Activated CD4-positive, alpha-beta memory T cell treated with anti-CD3 and anti-CD28 coated beads for 36 hours (primary cell): ENCODE data around the gene PCDHGC5. TPM values are rescaled to one million over a fixed set of nuclear protein-coding genes. Genes with fewer than 3 reads are reported as not detected.

ENCODE experiments used
- CTCF ChIA-PET: fragments of 350-600 bp; sonication (Branson Sonifier 250); formaldehyde crosslinking; loops from one replicate; lab custom pipeline; 2021; ENCODE audit warnings: antibody characterized with exemption, inconsistent platforms; lab: Charles Lee
- POLR2A ChIA-PET: fragments of 350-600 bp; sonication (Branson Sonifier 250); formaldehyde crosslinking; loops from one replicate; lab custom pipeline; 2021; ENCODE audit warnings: antibody characterized with exemption; lab: Charles Lee
- DNase-seq: peaks from one replicate; pipeline ENCODE4 v3.0.0-alpha.2; 2020
- H3K27ac Mint-ChIP-seq: one replicate; pipeline ENCODE4 v1.8.0; 2021; ENCODE audit warnings: mixed read lengths
- H3K27me3 Mint-ChIP-seq: one replicate; pipeline ENCODE4 v1.8.0; 2021; ENCODE audit warnings: mixed read lengths
- H3K36me3 Mint-ChIP-seq: one replicate; pipeline ENCODE4 v1.8.0; 2021; ENCODE audit warnings: mixed read lengths
- H3K4me1 Mint-ChIP-seq: one replicate; pipeline ENCODE4 v1.8.0; 2021; ENCODE audit warnings: low read depth, mixed read lengths
- H3K4me3 Mint-ChIP-seq: one replicate; pipeline ENCODE4 v1.8.0; 2021; ENCODE audit warnings: mild to moderate bottlenecking, mixed read lengths
- H3K9me3 Mint-ChIP-seq: one replicate; pipeline ENCODE4 v1.8.0; 2021; ENCODE audit warnings: mixed read lengths
- intact Hi-C: fragments of 100-400 bp; cut with micrococcal nuclease; formaldehyde crosslinking; loops from one replicate; pipeline ENCODE4 v1.15.1; 2023
- total RNA-seq, 2 experiments: library from RNA; stranded (reverse); gene quantifications; one replicate each; pipeline ENCODE4 v1.2.3, GENCODE V29; 2021

The PCDHGC5 gene
- total RNA-seq, 2 experiments from 2014 or later: not detected

DNA sequence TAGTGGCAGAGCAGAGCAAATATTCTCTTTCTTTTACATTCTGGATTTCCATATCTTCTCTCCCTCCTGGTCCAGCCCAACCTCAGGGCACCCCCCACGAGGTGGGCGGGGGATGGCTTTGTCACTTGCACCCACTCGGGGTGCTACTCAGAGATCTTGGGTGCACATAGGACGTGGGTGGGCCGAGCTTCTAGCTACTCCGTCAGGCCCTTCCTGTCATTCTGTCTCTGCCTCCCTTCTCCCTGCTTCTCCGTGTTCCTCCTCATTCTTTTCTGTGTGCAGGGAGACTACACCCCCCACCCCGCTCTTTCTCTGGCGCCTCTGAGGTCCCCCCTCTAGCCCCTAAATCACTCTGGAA is 19.5 kb downstream of the PCDHGC5 start:
- Mint-ChIP-seq H3K27ac (no peak overlapping the region), H3K4me1 (peaks cover 14% of the 10 kb centered on the region), H3K4me3 (no peak overlapping the region), H3K27me3 (no peaks in the 10 kb centered on the region), H3K36me3 (no peaks in the 10 kb centered on the region), H3K9me3 (no peaks in the 10 kb centered on the region)
- ChIA-PET CTCF (interaction anchor here (0.7 to 7.9 kb wide), 5 partner anchors 8 to 95 kb away, joined by 3 to 59 read pairs (median 3); partner anchors contain the start of gene PCDHGA10), POLR2A (no interaction called here)
- intact Hi-C loops: no loop called here
- no peak for DNase-seq

DNA sequence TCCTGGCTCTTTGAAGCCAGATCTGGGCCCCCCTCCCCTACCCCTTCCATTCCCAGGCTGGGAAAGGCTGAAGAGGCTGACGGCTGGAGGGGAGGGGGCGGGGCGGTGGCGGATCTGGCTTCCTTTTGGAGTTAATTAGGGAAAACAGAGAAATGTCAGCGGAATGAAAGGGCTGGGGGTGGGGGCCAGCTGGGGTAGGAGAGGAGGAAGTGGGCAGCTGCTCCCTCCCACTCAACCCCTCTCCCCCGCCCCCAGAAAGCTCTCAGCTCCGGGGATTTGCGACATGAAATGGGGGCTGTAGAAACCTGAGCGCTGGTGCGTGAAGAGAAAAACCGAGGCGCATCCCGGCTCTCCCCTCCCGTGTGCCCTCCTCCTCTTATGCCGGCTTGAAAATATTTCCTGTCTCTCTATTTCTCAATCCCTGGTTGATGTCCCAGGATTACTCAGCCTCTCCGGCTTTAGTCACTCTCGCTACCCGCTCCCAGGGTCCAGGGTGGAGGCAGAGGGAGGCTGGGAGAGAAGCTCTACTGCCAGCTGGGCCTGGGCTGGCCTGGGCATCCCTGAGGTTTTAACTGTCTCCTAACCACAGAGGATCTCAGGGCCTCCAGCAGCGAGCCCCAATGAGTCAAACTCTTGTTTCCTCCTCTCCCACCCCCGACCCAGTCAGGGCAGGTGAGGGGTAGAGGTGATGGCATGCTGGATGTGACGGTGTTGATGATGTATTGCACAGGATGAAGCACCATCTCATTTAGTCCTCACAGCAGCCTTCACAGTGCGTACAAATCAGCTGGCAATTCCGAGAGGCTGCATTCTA is 20.1 kb downstream of the PCDHGC5 start:
- DNase-seq: peak; percentile 46

DNA sequence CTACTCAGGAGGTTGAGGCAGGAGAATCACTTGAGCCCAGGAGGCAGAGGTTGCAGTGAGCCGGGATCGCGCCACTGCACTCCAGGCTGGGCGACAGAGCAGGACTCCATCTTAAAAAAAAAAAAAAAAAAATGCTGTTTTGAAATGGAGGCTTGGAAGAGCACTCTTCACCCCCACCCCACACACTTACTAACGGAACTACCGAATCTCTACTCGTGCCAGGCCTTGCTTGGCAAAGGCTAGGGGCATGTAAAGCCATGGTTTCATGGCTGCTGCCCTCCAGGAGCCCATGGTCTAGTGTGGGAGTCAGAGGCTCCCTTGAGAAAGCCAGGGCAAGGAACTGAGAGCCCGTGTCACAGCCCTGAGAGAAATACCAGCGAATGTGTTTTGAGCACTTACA is 21.3 kb downstream of the PCDHGC5 start:
- no peaks in the 10 kb centered on the region for H3K27me3 Mint-ChIP-seq
- POLR2A ChIA-PET: no interaction called here
- H3K9me3 Mint-ChIP-seq: no peaks in the 10 kb centered on the region
- H3K4me3 Mint-ChIP-seq: no peak overlapping the region
- H3K27ac Mint-ChIP-seq: no peak overlapping the region
- no peak for DNase-seq
- intact Hi-C loops: loop anchor here (5.0 kb wide), 2 partner anchors 98 to 288 kb away; partner anchors contain the start of genes PCDHB14 and PCDHGA10
- H3K36me3 Mint-ChIP-seq: peaks cover 4% of the 10 kb centered on the region
- peaks cover 28% of the 10 kb centered on the region for H3K4me1 Mint-ChIP-seq
- CTCF ChIA-PET: interaction anchor here (0.6 to 7.9 kb wide), 12 partner anchors 14 to 323 kb away, joined by 3 to 139 read pairs (median 4); partner anchors contain the start of genes PCDHB9, PCDHGA10, PCDHGA11 and PCDHGA12

More for the DNA sequence above, 20.1 kb downstream of the PCDHGC5 start:
- POLR2A ChIA-PET: no interaction called here
- Mint-ChIP-seq H3K4me1 (peaks cover 20% of the 10 kb centered on the region), H3K9me3 (no peaks in the 10 kb centered on the region), H3K27me3 (no peaks in the 10 kb centered on the region), H3K4me3 (no peak overlapping the region), H3K36me3 (peaks cover 4% of the 10 kb centered on the region), H3K27ac (no peak overlapping the region)
- CTCF ChIA-PET: interaction anchor here (0.7 to 7.9 kb wide), 7 partner anchors 9 to 322 kb away, joined by 3 to 139 read pairs (median 3); partner anchors contain the start of genes PCDHB9, PCDHGA10 and TAF7
- intact Hi-C loops: no loop called here

DNA sequence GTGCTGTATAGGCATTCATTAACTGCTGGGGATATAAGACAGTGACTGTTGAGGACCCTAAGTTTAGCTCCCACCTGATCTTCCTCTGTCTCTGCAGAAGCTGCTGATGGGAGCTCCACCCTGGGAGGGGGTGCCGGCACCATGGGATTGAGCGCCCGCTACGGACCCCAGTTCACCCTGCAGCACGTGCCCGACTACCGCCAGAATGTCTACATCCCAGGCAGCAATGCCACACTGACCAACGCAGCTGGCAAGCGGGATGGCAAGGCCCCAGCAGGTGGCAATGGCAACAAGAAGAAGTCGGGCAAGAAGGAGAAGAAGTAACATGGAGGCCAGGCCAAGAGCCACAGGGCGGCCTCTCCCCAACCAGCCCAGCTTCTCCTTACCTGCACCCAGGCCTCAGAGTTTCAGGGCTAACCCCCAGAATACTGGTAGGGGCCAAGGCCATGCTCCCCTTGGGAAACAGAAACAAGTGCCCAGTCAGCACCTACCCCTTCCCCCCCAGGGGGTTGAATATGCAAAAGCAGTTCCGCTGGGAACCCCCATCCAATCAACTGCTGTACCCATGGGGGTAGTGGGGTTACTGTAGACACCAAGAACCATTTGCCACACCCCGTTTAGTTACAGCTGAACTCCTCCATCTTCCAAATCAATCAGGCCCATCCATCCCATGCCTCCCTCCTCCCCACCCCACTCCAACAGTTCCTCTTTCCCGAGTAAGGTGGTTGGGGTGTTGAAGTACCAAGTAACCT is 22.1 kb downstream of the PCDHGC5 start:
- Mint-ChIP-seq H3K4me3 (no peak overlapping the region), H3K4me1 (peaks cover 30% of the 10 kb centered on the region), H3K36me3 (peaks cover 5% of the 10 kb centered on the region), H3K9me3 (no peaks in the 10 kb centered on the region), H3K27me3 (no peaks in the 10 kb centered on the region), H3K27ac (no peak overlapping the region)
- ChIA-PET CTCF (interaction anchor here (0.6 to 7.9 kb wide), 15 partner anchors 13 to 191 kb away, joined by 3 to 139 read pairs (median 6); partner anchors contain the start of genes PCDHGA10, PCDHGA11, PCDHGB3 and PCDHGB5), POLR2A (no interaction called here)
- no peak for DNase-seq
- intact Hi-C loops: loop anchor here (5.0 kb wide), 2 partner anchors 99 to 289 kb away; partner anchors contain the start of genes PCDHB14 and PCDHGA10

DNA sequence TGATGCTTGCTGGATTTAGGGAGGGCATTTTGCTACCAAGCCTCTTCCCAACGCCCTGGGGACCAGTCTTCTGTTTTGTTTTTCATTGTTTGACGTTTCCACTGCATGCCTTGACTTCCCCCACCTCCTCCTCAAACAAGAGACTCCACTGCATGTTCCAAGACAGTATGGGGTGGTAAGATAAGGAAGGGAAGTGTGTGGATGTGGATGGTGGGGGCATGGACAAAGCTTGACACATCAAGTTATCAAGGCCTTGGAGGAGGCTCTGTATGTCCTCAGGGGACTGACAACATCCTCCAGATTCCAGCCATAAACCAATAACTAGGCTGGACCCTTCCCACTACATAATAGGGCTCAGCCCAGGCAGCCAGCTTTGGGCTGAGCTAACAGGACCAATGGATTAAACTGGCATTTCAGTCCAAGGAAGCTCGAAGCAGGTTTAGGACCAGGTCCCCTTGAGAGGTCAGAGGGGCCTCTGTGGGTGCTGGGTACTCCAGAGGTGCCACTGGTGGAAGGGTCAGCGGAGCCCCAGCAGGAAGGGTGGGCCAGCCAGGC is 23.0 kb downstream of the PCDHGC5 start:
- CTCF ChIA-PET: interaction anchor here (0.8 to 7.9 kb wide), 20 partner anchors 10 to 192 kb away, joined by 3 to 139 read pairs (median 6); partner anchors contain the start of genes DIAPH1, PCDHGA10, PCDHGA11 and PCDHGA12
- no peak for DNase-seq
- no peaks in the 10 kb centered on the region for H3K27me3 Mint-ChIP-seq
- intact Hi-C loops: loop anchor here (1.0 to 5.0 kb wide), 5 partner anchors 37 to 290 kb away; partner anchors contain the start of genes PCDHB14, PCDHGA10 and PCDHGC3
- H3K4me1 Mint-ChIP-seq: peaks cover 30% of the 10 kb centered on the region
- H3K4me3 Mint-ChIP-seq: no peak overlapping the region
- no peak overlapping the region for H3K27ac Mint-ChIP-seq
- POLR2A ChIA-PET: no interaction called here
- peaks cover 13% of the 10 kb centered on the region for H3K36me3 Mint-ChIP-seq
- no peaks in the 10 kb centered on the region for H3K9me3 Mint-ChIP-seq

DNA sequence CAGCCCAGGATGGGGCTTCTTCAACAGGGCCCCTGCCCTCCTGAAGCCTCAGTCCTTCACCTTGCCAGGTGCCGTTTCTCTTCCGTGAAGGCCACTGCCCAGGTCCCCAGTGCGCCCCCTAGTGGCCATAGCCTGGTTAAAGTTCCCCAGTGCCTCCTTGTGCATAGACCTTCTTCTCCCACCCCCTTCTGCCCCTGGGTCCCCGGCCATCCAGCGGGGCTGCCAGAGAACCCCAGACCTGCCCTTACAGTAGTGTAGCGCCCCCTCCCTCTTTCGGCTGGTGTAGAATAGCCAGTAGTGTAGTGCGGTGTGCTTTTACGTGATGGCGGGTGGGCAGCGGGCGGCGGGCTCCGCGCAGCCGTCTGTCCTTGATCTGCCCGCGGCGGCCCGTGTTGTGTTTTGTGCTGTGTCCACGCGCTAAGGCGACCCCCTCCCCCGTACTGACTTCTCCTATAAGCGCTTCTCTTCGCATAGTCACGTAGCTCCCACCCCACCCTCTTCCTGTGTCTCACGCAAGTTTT is 23.6 kb downstream of the PCDHGC5 start:
- Mint-ChIP-seq H3K27ac (no peak overlapping the region), H3K4me1 (peaks cover 30% of the 10 kb centered on the region), H3K36me3 (peaks cover 19% of the 10 kb centered on the region), H3K27me3 (no peaks in the 10 kb centered on the region), H3K4me3 (peak overlapping the region; percentile 71), H3K9me3 (no peaks in the 10 kb centered on the region)
- DNase-seq: peak; percentile 91
- intact Hi-C loops: loop anchor here (1.0 to 5.0 kb wide), 5 partner anchors 37 to 290 kb away; partner anchors contain the start of genes PCDHB14, PCDHGA10 and PCDHGC3
- ChIA-PET POLR2A (interaction anchor here (1.5 kb wide), 1 partner anchor 11 kb away, joined by 6 read pairs; no protein-coding TSS in a partner anchor), CTCF (interaction anchor here (0.5 to 7.9 kb wide), 36 partner anchors 11 to 321 kb away, joined by 3 to 139 read pairs (median 4); partner anchors contain the start of genes DIAPH1, PCDHGA1, PCDHGA10 and PCDHGA11)

DNA sequence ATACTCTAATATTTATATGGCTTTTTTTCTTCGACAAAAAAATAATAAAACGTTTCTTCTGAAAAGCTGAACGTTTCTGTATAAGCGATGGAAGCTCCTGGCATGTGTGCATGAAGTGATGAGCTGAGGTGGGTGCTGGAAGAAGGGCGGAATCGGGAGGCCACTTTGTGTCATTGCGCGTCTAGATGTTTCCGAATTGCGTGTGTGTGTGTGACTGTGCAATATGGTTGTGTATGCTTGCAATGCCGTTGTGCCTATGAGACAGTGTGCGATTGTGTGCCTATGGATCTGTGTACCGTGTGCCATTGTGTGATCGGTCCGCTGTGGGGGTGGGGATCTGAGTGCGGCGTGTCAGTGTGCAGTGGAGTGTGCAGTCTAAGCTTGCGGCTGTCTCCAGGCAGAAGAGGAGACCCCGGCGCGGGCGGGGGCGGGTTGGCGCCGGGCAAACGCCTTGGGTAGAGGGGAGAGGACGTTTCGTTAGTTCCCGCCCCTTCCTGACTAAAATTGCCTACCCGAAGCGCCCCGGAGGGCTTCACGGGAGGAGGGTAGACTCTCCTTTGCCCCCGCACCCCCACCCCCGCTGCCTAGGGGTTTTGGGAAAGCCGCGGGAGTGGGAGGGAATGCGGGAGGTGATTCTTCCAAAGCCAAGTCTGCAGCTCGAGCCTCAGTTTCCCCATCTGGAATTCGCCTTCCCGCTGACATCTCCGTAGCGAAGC is 24.2 kb downstream of the PCDHGC5 start:
- Mint-ChIP-seq H3K4me1 (peaks cover 30% of the 10 kb centered on the region), H3K9me3 (no peaks in the 10 kb centered on the region), H3K27me3 (no peaks in the 10 kb centered on the region), H3K4me3 (peak overlapping the region; percentile 71), H3K36me3 (peaks cover 19% of the 10 kb centered on the region), H3K27ac (peak overlapping the region; percentile 74)
- CTCF ChIA-PET: interaction anchor here (0.5 to 7.9 kb wide), 36 partner anchors 12 to 321 kb away, joined by 3 to 139 read pairs (median 4); partner anchors contain the start of genes DIAPH1, PCDHGA1, PCDHGA10 and PCDHGA11
- DNase-seq: peak; percentile 66
- POLR2A ChIA-PET: interaction anchor here (1.0 to 1.5 kb wide), 2 partner anchors 10 to 30 kb away, joined by 3 to 6 read pairs; no protein-coding TSS in a partner anchor
- intact Hi-C loops: loop anchor here (1.0 to 5.0 kb wide), 7 partner anchors 8 to 291 kb away; partner anchors contain the start of genes PCDHB14, PCDHGA10, PCDHGC3 and TAF7

DNA sequence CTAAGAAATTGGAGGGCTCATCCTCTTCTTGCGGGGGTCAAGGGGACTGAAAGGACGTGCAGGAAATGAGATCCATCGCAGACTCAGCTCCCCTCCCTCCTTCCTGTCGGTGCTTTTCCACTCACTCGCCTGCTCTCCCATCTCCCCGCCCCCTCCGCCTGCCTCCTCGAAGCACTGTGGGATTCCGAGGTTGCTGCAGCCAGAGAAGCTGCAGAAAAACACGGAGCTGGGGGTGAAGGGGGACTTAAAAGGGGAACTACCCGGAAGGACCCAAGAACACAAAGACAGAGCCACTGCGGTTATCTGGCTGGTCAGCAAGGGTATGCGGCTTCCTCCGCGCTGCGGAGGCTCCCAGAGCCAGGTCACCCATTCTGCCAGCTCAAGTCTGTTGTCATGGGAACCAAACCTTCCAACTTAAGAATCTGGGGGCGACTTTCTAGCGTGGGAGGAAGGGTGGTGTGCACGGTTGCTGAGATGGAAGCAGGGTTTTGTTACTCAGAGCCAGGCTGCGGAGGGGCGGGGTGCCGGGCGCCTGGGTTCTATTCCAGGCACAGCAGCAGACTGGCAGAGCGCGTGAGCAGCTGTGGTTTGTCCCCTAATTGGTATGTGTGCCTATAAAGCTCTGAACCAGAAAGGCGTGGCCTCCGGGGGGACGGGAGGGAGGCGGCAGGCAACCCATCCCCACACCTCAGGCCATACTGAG is 24.9 kb downstream of the PCDHGC5 start:
- Mint-ChIP-seq H3K4me1 (peaks cover 30% of the 10 kb centered on the region), H3K4me3 (peak overlapping the region; percentile 71), H3K27me3 (no peaks in the 10 kb centered on the region), H3K36me3 (peaks cover 20% of the 10 kb centered on the region), H3K27ac (peak overlapping the region; percentile 74), H3K9me3 (no peaks in the 10 kb centered on the region)
- intact Hi-C loops: loop anchor here (1.0 to 5.0 kb wide), 5 partner anchors 8 to 291 kb away; partner anchors contain the start of genes PCDHB14, PCDHGA10 and TAF7
- DNase-seq: peak; percentile 79
- ChIA-PET CTCF (interaction anchor here (0.9 to 7.9 kb wide), 22 partner anchors 11 to 322 kb away, joined by 3 to 139 read pairs (median 8); partner anchors contain the start of genes PCDHGA1, PCDHGA10, PCDHGA11 and PCDHGA12), POLR2A (interaction anchor here (1.0 to 1.5 kb wide), 2 partner anchors 9 to 31 kb away, joined by 3 to 6 read pairs; no protein-coding TSS in a partner anchor)

DNA sequence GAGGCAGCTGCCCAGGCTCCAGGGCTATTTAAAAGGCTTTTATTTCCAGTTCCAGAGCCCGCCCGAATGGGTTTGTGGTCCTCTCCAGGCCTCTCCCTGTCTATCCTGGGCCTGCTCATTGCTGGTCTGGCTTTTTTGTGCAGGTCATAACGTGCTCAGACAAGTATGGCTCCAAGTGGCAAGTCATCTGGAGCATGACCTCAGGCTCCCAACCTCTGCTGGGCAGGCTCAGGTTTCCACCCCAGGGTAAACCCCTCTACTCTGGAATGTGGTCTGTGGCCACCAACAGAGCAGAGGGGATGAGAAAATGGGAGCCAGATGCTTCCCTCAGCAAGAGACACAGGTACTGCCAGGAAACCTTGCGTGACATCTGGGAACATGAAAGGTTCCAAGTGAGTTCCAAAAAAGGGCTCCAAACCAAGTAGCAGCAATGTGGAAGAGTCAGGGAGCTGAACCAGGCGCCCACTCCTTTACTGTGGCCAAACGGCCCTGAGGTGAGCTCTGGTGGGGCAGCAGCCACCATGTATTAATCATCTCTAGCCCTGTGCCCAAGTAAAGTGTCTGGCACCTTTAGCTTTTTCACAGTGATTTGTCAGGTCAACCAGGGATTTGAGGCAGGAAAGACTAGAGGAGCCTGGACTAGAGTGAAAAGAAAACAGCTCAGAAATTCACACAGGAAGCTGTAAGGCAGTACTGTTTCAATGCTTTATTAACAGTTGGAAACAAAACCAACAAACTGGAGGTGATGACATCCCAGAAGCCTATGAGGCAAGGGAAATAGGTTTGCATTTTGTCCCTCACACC is 25.7 kb downstream of the PCDHGC5 start:
- intact Hi-C loops: loop anchor here (5.0 kb wide), 2 partner anchors 102 to 292 kb away; partner anchors contain the start of genes PCDHB14 and PCDHGA10
- ChIA-PET POLR2A (interaction anchor here (0.8 kb wide), 1 partner anchor 14 kb away, joined by 3 read pairs; no protein-coding TSS in a partner anchor), CTCF (interaction anchor here (0.7 to 7.9 kb wide), 15 partner anchors 11 to 323 kb away, joined by 3 to 139 read pairs (median 7); partner anchors contain the start of genes PCDHGA10, PCDHGA11, PCDHGB3 and PCDHGB5)
- no peaks in the 10 kb centered on the region for H3K27me3 Mint-ChIP-seq
- no peaks in the 10 kb centered on the region for H3K9me3 Mint-ChIP-seq
- H3K4me1 Mint-ChIP-seq: peaks cover 24% of the 10 kb centered on the region
- peaks cover 27% of the 10 kb centered on the region for H3K36me3 Mint-ChIP-seq
- peak overlapping the region; percentile 65 for H3K27ac Mint-ChIP-seq
- DNase-seq: peak; percentile 35
- H3K4me3 Mint-ChIP-seq: no peak overlapping the region
